Measurements from ENCODE around the gene SLIT3. TPM values are rescaled to one million over a fixed set of nuclear protein-coding genes. Genes with fewer than 3 reads are reported as not detected.

Gene SLIT3
- total RNA-seq, 3 donors from 2014 or later: 30.7 to 103 (median 54.1) TPM

GRCh38 chr5:168648576-168648975, 652.4 kb downstream of the SLIT3 start:
- intact Hi-C loops (cut with DNase I; ENCODE audit: low total_unique reads): loop anchor here (5.0 kb wide), 1 partner anchor 1844 kb away; no protein-coding TSS in a partner anchor
- TF ChIP-seq POLR2AphosphoS5 (IDR thresholded peaks at IDR 0.05) (no peak), CTCF (IDR thresholded peaks at IDR 0.05) (no peak), POLR2A (IDR thresholded peaks at IDR 0.05) (no peak)

GRCh38 chr5:168648016-168648415, 652.9 kb downstream of the SLIT3 start:
- no peaks in the 10 kb centered on the region for H3K4me1 ChIP-seq
- no peaks in the 10 kb centered on the region for H3K27me3 ChIP-seq
- no peak for TF ChIP-seq POLR2A (IDR thresholded peaks at IDR 0.05)
- TF ChIP-seq CTCF (IDR thresholded peaks at IDR 0.05): no peak
- no peak for TF ChIP-seq POLR2AphosphoS5 (IDR thresholded peaks at IDR 0.05)
- no peaks in the 10 kb centered on the region for H3K9me3 ChIP-seq
- intact Hi-C loops (cut with DNase I; ENCODE audit: low total_unique reads): loop anchor here (5.0 kb wide), 1 partner anchor 1844 kb away; no protein-coding TSS in a partner anchor
- H3K27ac ChIP-seq: no peak overlapping the region
- no peak overlapping the region for H3K4me3 ChIP-seq
- no peaks in the 10 kb centered on the region for H3K36me3 ChIP-seq
- no peak for DNase-seq (ENCODE audit: low spot score in 2 of 2)

More at GRCh38 chr5:168648576-168648975, 652.4 kb downstream of the SLIT3 start:
- H3K36me3 ChIP-seq: no peaks in the 10 kb centered on the region
- no peaks in the 10 kb centered on the region for H3K4me1 ChIP-seq
- no peak for DNase-seq (ENCODE audit: low spot score in 2 of 2)
- no peak overlapping the region for H3K4me3 ChIP-seq
- H3K27me3 ChIP-seq: no peaks in the 10 kb centered on the region
- H3K27ac ChIP-seq: no peak overlapping the region
- H3K9me3 ChIP-seq: no peaks in the 10 kb centered on the region

- no peaks in the 10 kb centered on the region for H3K4me1 ChIP-seq
- no peaks in the 10 kb centered on the region for H3K36me3 ChIP-seq
- TF ChIP-seq POLR2A (IDR thresholded peaks at IDR 0.05) (no peak), POLR2AphosphoS5 (IDR thresholded peaks at IDR 0.05) (peak in 1 of 3 donors; percentile 44)
- H3K27me3 ChIP-seq: no peaks in the 10 kb centered on the region
- no peaks in the 10 kb centered on the region for H3K9me3 ChIP-seq
- intact Hi-C loops (cut with DNase I; ENCODE audit: low total_unique reads): loop anchor here (5.0 kb wide), 1 partner anchor 1845 kb away; no protein-coding TSS in a partner anchor
- peak overlapping the region in 1 of 2 donors; percentile 58 for H3K27ac ChIP-seq
- DNase-seq (ENCODE audit: low spot score in 2 of 2): no peak
- H3K4me3 ChIP-seq: no peak overlapping the region
Measured at GRCh38 chr5:168647083-168647482, 653.9 kb downstream of the SLIT3 start.

GRCh38 chr5:168646335-168646734, 654.6 kb downstream of the SLIT3 start:
- H3K27ac ChIP-seq: peak overlapping the region in 1 of 2 donors; percentile 58
- no peaks in the 10 kb centered on the region for H3K9me3 ChIP-seq
- intact Hi-C loops (cut with DNase I; ENCODE audit: low total_unique reads): loop anchor here (5.0 kb wide), 1 partner anchor 1846 kb away; no protein-coding TSS in a partner anchor
- H3K4me3 ChIP-seq: no peak overlapping the region
- no peak for DNase-seq (ENCODE audit: low spot score in 2 of 2)
- H3K36me3 ChIP-seq: no peaks in the 10 kb centered on the region
- H3K27me3 ChIP-seq: no peaks in the 10 kb centered on the region
- H3K4me1 ChIP-seq: no peaks in the 10 kb centered on the region
- no peak for TF ChIP-seq CTCF (IDR thresholded peaks at IDR 0.05)
- TF ChIP-seq POLR2A (IDR thresholded peaks at IDR 0.05): no peak
- no peak for TF ChIP-seq POLR2AphosphoS5 (IDR thresholded peaks at IDR 0.05)

GRCh38 chr5:168645195-168645594, 655.7 kb downstream of the SLIT3 start:
- H3K27me3 ChIP-seq: no peaks in the 10 kb centered on the region
- intact Hi-C loops (cut with DNase I; ENCODE audit: low total_unique reads): loop anchor here (5.0 kb wide), 1 partner anchor 1847 kb away; no protein-coding TSS in a partner anchor
- no peak overlapping the region for H3K4me3 ChIP-seq
- H3K4me1 ChIP-seq: no peaks in the 10 kb centered on the region
- TF ChIP-seq CTCF (IDR thresholded peaks at IDR 0.05): no peak
- no peak for TF ChIP-seq POLR2A (IDR thresholded peaks at IDR 0.05)
- no peak for TF ChIP-seq POLR2AphosphoS5 (IDR thresholded peaks at IDR 0.05)
- no peaks in the 10 kb centered on the region for H3K36me3 ChIP-seq
- no peak for DNase-seq (ENCODE audit: low spot score in 2 of 2)
- no peak overlapping the region for H3K27ac ChIP-seq
- H3K9me3 ChIP-seq: no peaks in the 10 kb centered on the region

All from breast epithelium (tissue), 4 donors.